Ascending aorta (tissue), 2 donors: ENCODE data around the gene SH3RF3. TPM values are rescaled to one million over a fixed set of nuclear protein-coding genes. Genes with fewer than 3 reads are reported as not detected.
A peak's percentile ranks its signal among the peaks of the same experiment; 100 is the strongest.

Source experiments
- DNase-seq, 2 donors: peaks; one replicate each; pipeline ENCODE4 v3.0.0-alpha.2; 2019; ENCODE audit warnings: low spot score in 2 of 2
- H3K27ac ChIP-seq, 2 donors: fragments of 200-600 bp; sonication (generic); one replicate each; pipeline ENCODE4 v1.5.1; 2016 to 2017; ENCODE audit warnings: mild to moderate bottlenecking in 1 of 2
- H3K27me3 ChIP-seq: fragments of 200-600 bp; sonication (generic); one replicate; pipeline ENCODE4 v1.5.1; 2017
- H3K36me3 ChIP-seq, 2 donors: fragments of 200-600 bp; sonication (generic); one replicate each; pipeline ENCODE4 v1.5.1; 2016
- H3K4me1 ChIP-seq, 2 donors: fragments of 200-600 bp; sonication (generic); one replicate each; pipeline ENCODE4 v1.5.1; 2016 to 2017; ENCODE audit warnings: mild to moderate bottlenecking in 1 of 2
- H3K4me3 ChIP-seq, 2 donors: fragments of 200-600 bp; sonication (generic); one replicate each; pipeline ENCODE4 v1.5.1; 2016 to 2017; ENCODE audit warnings: mild to moderate bottlenecking in 1 of 2
- H3K9me3 ChIP-seq, 2 donors: fragments of 200-600 bp; sonication (generic); one replicate each; pipeline ENCODE4 v1.5.1; 2016
- intact Hi-C: fragments of 100-400 bp; cut with DNase I; formaldehyde crosslinking; loops from one replicate; pipeline ENCODE4 v1.15.1; 2023
- total RNA-seq: library from RNA; depleted of rRNA; stranded (reverse); fragments of >200 nt; gene quantifications from one replicate; pipeline ENCODE4 v1.1.0, GENCODE V29; 2016
- TF ChIP-seq, protein P1 (sequence below), 3 experiments: fragments of 200-600 bp in 2 of 3; fragments of 450-650 bp in 1 of 3; sonication (generic) in 2 of 3; IDR thresholded peaks; one replicate each; pipeline ENCODE4 v1.5.1; 2016 to 2019; ENCODE audit warnings: antibody characterized with exemption in 3 of 3, mild to moderate bottlenecking in 1 of 3, moderate library complexity in 1 of 3

The SH3RF3 gene
- total RNA-seq, 1 donor from 2014 or later = 53.5 TPM

DNA sequence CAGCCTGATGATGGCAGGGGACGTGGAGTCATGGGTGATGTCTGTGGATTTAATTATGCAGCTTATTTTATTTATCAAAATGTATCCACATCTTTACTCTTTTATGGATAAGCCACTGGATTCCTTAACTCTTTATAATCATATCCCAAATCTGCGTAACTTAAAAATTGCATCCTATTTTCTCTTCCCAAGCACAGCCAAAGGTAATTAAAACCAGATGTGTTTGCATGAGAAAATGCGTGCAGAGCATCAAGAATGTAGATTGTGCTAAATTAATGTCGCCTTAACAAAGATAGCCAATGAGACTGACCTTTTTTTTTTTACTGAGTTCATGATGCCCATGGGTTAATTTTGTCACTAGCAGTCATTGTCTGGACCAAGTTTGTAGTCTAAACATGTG, 10.0 kb downstream of the SH3RF3 start:
- Histone ChIP-seq H3K27ac (no peak overlapping the region), H3K36me3 (no peaks in the 10 kb centered on the region), H3K27me3 (no peaks in the 10 kb centered on the region), H3K4me1 (peaks cover 0 to 16% of the 10 kb centered on the region in 2 donors), H3K4me3 (no peak overlapping the region), H3K9me3 (no peaks in the 10 kb centered on the region)
- peak in 1 of 2 donors; percentile 12 for DNase-seq
- intact Hi-C loops = no loop called here
- TF ChIP-seq, protein P1, sequence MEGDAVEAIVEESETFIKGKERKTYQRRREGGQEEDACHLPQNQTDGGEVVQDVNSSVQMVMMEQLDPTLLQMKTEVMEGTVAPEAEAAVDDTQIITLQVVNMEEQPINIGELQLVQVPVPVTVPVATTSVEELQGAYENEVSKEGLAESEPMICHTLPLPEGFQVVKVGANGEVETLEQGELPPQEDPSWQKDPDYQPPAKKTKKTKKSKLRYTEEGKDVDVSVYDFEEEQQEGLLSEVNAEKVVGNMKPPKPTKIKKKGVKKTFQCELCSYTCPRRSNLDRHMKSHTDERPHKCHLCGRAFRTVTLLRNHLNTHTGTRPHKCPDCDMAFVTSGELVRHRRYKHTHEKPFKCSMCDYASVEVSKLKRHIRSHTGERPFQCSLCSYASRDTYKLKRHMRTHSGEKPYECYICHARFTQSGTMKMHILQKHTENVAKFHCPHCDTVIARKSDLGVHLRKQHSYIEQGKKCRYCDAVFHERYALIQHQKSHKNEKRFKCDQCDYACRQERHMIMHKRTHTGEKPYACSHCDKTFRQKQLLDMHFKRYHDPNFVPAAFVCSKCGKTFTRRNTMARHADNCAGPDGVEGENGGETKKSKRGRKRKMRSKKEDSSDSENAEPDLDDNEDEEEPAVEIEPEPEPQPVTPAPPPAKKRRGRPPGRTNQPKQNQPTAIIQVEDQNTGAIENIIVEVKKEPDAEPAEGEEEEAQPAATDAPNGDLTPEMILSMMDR (IDR thresholded peaks at IDR 0.05) = no peak

- intact Hi-C loops = no loop called here
- Histone ChIP-seq H3K27me3 (no peaks in the 10 kb centered on the region), H3K4me1 (peaks cover 0 to 10% of the 10 kb centered on the region in 2 donors), H3K27ac (no peak overlapping the region), H3K36me3 (no peaks in the 10 kb centered on the region), H3K4me3 (no peak overlapping the region), H3K9me3 (no peaks in the 10 kb centered on the region)
- TF ChIP-seq, protein P1 (IDR thresholded peaks at IDR 0.05) = no peak
- no peak for DNase-seq
Measured at GRCh38 chr2:109139865-109140396, 10.9 kb downstream of the SH3RF3 start.

DNA sequence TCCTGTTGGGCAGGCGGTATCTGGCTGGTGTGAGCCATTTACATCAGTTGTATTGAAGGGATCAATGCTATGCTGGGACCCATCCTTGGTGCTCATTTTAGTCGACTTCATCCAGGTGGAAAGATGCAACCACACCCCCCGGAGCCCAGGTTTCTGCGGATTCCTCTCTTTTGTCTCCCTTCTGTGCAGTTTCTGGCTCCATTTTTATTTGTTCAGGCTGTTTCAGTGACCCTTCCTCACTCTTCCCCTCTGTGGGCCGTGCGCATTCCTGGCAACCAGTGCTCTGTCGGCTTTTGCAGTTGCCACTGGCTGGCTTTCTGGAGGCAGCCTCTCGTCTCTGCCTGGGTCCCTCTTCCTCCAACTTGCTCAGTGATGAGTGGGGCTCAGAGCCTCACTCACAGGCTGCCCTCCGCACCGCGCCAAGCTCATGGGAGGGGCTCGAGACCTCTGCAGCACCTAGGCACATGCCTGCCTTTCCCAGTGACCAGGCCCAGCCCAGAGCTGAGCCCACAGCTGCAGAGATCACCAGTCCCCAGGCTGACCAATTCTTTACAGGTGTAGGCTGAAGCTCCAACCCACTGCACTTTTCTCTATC, 12.1 kb downstream of the SH3RF3 start:
- TF ChIP-seq, protein P1 (IDR thresholded peaks at IDR 0.05) = no peak
- no peaks in the 10 kb centered on the region for H3K36me3 ChIP-seq
- no peak for DNase-seq
- H3K4me1 ChIP-seq = peaks cover 0 to 4% of the 10 kb centered on the region in 2 donors
- H3K27me3 ChIP-seq = no peaks in the 10 kb centered on the region
- H3K9me3 ChIP-seq = no peaks in the 10 kb centered on the region
- H3K27ac ChIP-seq = no peak overlapping the region
- intact Hi-C loops = no loop called here
- H3K4me3 ChIP-seq = no peak overlapping the region

- Histone ChIP-seq H3K27ac (no peak overlapping the region), H3K9me3 (no peaks in the 10 kb centered on the region), H3K4me1 (no peaks in the 10 kb centered on the region), H3K36me3 (no peaks in the 10 kb centered on the region), H3K27me3 (no peaks in the 10 kb centered on the region), H3K4me3 (no peak overlapping the region)
- intact Hi-C loops = no loop called here
- DNase-seq = no peak
- TF ChIP-seq, protein P1 (IDR thresholded peaks at IDR 0.05) = no peak
Measured at GRCh38 chr2:109141727-109142283, 12.8 kb downstream of the SH3RF3 start.

DNA sequence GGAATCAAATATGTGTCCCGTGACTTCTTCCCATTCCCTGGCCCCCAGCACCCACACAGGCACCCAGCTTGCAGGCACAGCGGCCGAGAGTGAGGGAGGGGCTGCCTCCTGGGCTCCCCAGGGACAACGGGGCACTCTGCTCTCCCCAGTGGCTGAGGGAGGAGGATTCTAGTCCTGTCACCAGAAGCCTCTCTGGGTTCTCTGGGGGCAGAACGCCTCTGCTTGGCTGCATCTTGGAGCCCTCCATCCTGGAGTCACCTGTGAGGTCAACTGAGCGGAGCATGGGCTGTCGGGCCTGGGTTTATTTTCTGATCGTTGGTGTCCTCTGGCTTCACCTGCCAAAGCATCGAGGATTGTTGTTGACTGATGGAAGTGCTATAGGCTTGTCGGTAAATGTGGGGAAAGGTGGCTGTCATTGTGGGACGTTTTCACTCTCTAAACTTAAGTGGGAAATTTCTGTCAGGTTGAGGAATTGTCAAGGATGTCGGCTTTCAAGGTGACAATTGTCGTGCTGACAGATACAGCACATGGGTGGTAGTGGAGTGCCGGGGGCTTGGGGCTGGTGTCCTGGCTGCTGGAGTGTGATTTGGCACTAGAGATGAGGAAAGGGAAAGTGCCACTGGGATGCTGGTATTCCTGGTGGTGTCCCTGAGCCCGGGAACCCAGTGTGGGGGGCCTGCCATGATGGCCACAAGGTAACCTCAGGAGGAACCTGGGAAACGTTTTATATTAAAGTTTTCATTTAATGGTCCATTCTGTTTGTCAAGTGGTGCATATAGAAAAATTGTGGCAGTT, 13.6 kb downstream of the SH3RF3 start:
- Histone ChIP-seq H3K36me3 (no peaks in the 10 kb centered on the region), H3K27ac (no peak overlapping the region), H3K4me1 (no peaks in the 10 kb centered on the region), H3K27me3 (no peaks in the 10 kb centered on the region), H3K9me3 (no peaks in the 10 kb centered on the region), H3K4me3 (no peak overlapping the region)
- intact Hi-C loops = no loop called here
- TF ChIP-seq, protein P1 (IDR thresholded peaks at IDR 0.05) = no peak
- no peak for DNase-seq
